Tongue (tissue), 2 donors: Measurements from ENCODE around the gene CNGA3. TPM values are rescaled to one million over a fixed set of nuclear protein-coding genes. Genes with fewer than 3 reads are reported as not detected.

Experiments
- DNase-seq: peaks from one replicate; pipeline ENCODE4 v3.0.0-alpha.2; 2015
- total RNA-seq: library from RNA; depleted of rRNA; stranded (reverse); fragments of >200 nt; gene quantifications from one replicate; pipeline ENCODE4 v1.2.3, GENCODE V29; 2014

Gene CNGA3
- total RNA-seq, 1 donor from 2014 or later: 0.51 TPM

DNA sequence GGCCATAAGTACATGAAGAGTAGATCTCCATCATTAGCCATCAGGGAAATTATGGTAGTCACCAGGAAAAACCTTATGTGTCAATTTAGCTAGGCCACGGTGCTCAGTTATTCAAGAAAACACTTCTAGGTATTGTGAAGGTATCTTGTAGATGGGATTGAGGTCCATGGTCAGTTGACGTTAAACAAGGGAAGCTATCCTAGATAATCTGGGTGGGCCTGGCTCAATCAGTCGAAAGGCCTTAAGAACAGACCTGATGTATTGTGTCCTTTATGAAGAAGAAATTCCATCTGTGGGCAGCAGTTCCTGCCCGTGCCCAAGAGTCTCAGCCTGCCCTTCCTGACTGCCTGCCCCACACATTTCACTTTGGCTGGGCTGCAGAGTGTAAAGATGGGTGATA is 16.7 kb upstream of the CNGA3 start:
- no peak for DNase-seq

DNA sequence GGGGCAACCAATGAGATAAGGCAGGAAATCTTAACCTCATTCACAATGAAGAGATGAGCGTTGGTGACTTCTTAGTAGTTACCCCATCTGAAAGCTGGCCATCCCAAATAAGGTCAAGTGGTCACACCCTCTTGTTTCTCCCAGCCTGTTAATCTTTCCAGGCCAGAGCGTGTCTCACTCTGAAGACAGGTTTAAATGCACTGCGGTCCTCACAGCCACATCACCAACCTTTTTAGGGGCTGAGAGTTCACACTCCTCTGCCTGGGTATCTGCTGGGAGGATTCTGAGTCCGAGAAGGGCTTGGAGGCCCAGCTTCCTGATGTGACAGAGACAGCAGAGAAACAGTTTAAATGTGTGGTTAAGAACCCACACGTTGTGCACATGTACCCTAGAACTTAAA is 13.3 kb upstream of the CNGA3 start:
- DNase-seq: no peak

DNA sequence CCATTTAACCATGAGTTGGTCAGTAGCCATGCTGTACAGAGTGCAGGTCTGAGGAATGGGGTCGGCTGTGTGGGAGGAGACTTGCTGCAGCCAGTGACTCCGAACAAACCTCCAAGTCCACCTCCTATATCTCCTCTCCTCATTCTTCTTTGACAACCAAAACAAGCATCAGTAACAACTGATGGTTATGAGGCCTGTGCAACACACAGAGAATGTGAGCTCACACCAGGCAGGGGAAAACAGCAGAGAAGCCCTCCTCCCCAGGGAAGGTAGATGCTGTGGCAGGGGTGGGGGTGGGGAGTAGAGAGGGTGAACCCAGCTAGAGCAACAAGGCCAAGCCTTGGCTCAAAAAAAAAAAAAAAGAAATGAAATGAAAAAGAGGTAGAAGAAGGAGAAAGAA is 12.3 kb upstream of the CNGA3 start:
- DNase-seq: no peak

DNA sequence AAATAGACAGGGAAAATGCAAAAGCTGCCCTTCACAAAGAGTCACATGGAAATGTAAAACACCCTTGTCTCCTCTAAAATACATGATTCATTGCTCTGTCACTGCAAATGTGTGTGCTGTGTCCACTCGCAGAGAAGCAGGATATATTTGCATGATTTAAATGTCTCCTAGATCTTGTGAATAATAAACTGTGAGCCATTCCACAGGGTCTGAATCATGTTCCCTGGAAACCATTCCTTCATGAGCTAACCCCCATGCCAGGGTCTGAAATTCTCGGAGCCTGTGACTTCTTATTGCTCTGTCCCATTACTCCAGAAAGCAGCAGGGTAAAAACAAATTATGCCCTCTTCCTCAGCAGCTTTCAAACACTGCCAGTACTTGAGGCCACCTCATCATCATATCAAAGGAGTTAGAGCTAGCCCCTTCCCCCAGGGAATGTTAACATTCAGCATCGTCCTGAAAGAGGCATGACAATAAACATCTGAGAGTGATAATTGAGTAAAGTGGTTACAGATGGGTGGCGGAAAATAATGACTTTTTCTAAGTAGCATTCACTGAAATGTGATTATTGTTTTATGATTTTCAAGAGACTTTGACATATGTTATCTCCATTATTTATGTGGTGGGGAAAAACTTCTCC is 11.7 kb upstream of the CNGA3 start:
- DNase-seq: peak; percentile 6

DNA sequence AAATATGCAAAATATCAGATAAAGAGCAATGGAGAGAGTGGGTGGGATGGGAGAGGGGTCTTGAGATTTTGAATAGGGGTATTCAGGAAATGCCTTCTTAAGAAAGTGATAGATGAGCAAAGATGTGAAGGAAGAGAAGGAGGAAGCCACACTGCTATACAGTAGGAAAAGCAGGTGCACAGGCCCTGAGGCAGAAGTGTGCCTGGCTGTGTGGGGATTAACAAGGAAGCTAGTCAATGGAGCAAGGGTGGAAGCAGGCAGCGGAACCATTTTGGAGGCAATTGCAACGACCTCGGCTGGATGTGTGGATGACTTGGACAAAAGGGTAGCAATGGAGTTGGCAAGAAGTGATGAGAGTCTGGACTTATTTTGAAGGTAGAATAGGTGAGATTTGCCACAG is 11.0 kb upstream of the CNGA3 start:
- no peak for DNase-seq

DNA sequence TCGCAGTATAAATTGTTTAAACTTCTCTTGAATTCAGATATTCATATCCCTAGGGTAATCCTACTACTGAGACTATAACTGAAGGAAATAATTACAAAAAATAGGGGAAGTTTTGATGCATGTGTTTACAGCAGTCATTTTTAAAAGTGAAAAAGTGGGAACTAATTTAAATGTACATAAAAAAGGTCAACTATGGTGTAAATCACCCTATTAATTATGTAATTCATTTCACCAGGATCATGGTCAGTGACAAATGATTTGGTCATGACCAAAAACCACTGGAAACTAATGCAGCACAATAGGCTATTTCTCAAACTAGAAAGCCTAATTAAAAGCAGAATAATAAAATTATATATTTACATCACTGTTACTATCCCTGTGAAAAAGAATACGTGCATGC is 5.0 kb upstream of the CNGA3 start:
- no peak for DNase-seq

DNA sequence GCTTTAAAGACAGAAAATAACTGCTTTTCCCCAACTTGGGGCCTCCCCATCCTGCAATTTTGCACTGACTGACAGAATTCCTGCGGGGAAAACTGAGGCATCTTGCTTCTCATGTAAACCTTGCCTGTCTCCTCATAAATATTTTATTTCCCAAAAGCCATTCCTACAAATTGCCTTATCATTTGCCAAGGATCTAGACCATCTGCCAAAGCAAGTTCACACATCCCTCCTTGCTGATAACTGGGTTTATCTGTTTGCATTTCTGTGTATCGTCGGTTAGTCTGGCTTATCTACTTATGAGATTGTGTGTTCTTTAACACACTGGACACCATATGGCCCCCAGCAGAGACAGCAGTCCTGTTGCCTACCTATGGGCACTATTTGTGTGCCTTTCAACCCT is 3.0 kb upstream of the CNGA3 start:
- DNase-seq: no peak

DNA sequence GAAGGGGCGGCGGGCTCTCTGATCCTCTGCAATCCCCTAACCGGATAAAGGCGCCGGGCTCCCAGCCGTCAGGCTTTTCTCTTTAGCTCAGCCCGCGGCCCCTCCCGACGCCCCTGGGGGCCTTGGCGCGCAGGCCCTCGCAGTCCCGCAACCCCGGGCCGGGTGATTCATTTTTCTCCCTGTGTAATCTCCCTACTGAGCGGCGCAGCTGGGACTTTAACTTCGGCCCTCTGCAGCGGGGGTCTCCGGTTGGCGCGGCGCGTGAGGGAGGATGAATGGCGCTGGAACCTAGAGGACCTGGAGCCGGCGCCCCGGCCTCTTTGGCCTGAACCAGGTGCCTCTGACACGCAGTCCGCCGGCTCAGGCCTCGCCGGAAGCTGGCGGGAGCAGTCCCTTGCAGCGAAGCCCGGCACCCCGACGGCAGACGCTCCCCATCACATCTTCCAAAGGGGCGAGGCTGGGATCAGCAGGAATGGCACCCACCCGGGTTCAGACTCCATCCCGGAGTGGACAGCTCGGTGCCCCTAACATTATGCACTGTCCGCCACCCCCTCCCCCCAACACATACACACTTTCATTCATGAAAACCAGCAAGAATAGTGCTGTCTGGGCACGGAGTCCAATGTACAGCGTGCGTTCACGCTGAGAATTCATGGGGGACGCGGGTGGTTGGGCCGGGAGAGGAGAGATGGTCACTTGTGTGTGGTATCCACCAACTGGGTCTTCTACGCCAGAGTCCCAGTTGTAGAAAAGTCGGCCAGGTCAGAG is 1.2 kb downstream of the CNGA3 start:
- no peak for DNase-seq

DNA sequence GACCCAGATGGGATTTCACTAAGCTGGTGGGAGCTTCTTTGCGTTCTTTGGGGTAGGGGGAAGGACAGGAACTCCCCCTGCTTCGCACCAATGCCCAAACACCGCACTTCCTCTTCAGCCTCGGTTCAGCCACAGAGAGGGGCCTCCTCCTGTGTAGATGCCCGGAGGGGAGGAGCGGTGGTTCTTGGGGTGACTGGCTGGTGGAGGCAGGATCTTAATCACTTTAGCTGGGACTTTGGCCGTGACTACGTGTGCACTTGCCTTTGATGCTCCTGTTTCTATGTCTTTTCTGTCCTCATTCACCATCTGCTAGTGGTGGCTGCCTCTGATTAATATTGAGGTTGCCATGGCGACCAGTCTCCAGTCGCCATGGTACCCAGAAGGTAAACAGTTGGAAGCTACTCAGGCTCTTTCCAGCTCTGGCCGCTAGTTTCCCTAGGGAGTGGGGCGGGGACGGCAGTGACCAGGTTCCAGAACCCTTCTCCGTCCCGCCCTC is 1.9 kb downstream of the CNGA3 start:
- peak; percentile 10 for DNase-seq

DNA sequence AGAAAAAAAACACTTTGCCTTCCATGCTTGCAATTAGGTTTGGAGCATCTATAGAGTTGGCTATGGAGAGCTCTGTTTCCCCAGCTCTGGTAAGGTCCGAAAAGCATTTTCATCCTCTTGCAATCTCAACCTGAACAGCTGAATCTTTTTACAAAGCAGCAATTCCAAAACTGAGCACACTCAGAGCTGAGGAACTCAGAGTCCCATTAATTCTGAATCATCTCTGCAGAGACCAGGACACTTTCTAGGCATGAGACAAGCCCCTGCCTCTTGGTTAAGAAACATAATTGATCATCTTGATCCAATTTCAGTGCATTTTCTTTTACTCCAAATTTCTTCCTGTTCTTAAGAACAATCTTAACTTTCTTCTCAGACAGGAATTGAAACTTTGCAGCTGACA is 4.2 kb downstream of the CNGA3 start:
- DNase-seq: no peak

DNA sequence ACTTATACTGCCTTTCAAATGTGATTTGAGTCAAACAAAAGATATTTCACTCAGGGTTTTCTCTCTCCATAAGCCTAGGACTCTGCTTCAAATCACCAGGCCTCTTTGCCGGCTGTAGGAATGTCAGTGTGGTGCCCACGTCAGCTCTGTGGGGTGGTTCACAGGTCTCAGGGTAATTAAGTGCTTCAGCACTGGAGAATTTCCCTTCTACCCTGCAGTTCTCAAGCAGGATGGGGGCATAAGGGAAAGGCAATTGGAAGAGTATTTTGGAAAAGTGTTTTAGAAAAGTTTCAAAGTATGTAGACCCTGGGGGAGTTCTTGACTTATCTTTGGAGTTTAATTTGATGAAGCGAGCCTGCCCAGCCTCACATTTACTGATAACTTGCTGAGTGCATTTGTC is 9.6 kb downstream of the CNGA3 start:
- no peak for DNase-seq

DNA sequence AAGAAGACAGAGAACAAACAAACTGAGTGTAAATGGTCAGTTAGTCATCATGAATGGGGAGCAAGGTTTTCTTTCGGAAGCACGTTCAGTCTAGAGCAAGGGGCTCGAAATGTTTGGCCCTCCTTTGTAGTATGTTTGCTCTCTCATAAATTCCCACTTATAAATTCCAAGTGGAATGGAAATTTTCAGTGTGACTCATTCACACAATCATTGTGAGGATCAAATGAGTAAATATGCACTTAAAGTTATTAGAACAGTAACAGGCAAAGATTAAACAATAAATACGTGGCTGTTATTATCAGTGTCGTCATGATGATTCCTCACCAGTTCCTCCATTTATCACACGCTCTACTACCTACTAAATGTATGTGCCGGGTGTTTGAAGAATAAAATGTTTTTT is 10.5 kb downstream of the CNGA3 start:
- DNase-seq: no peak

DNA sequence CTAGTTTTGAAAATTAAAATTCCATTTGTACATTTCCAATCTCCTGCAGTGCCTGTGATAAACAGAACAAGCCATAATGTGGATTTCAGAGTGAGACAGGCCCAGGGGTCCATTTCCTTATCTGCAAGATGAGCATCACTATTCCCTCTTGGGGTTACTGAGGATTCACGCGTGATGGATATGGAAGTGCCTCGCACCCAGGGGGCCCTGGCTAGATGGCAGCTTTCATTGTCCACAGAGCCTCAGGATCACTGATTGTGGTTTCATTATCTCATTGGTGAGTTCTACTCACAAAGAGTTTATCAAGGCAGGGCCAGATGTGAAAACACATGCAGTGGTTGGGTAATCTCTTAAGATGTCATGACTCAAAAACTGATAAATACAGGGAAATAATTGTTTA is 11.6 kb downstream of the CNGA3 start:
- no peak for DNase-seq

DNA sequence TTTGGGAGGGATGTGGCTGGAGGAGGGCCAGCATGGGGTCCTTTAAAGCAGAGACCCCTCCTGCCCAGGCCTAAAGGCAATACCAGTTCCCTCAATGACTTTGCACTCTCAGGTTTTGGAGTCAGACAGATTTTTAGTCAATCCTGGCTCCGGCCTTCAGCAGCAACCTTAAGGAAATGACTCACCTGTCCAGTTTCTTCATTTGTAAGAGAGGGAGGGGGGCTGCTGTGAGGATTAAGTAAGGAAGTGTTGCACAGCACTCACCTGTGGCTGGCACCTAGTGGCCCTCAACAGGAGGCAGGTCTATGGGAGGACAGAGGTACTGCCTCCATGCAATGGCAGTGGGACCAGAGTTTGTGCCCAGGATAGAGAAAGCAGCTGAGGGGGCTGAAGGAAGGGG is 13.7 kb downstream of the CNGA3 start:
- DNase-seq: no peak

DNA sequence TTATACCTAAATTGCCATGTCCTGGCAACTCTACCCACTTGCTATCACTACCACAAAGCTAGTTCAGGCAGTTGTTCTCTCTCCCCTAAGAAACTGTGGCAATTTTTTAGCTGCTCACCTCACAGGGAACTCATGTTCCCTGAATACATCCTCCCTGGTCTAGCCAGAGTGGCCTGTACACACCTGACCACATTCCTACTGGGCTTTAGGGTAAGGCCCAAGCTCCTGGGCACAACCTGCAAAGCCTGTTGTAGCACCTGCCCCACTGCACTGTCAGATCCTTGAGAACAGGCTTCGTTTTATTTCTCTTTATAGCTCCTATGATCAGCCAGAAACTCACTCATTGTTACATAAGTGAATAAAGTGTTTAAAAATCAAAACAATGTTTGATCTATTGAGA is 21.5 kb downstream of the CNGA3 start:
- DNase-seq: no peak

DNA sequence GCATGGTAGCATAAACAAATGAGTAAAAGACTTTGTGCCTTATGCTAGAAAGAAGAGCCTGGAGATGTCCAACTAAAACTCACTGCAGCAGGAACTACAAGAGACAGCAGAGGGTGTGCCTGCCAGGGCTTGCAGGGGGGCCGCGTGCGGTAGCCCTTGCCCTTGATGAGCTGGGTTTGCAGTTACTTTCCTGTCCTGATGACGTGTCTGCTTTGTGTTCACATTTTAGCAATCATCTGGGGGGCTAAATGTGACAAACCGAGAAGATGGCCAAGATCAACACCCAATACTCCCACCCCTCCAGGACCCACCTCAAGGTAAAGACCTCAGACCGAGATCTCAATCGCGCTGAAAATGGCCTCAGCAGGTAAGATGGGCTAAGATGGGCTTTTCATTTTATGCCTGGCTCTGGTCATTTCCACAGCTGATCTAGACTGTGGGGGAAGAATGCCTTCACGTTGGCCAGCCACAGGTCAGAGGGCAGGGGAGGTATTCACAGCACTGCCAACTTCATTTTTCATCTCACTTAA is 23.5 kb downstream of the CNGA3 start:
- no peak for DNase-seq

DNA sequence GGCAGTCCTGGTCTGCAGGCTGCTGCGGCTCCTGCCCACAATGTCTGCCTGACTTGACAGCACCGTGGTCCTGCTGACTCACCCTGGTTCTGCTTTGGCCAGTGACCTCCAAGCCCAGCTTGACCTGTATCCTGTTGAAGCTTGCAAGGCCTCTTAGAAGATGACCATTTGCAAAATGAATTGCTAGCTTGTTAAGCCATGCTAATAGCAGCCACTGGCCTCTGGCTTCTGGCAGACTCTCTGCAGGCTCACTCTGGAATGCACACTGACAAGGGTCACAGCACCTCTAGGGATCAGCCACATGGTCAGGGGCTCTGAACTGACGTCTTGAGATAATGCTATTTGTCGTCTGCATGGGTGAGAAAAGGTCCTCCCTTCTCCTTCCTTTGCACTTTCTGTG is 25.9 kb downstream of the CNGA3 start:
- DNase-seq: no peak

DNA sequence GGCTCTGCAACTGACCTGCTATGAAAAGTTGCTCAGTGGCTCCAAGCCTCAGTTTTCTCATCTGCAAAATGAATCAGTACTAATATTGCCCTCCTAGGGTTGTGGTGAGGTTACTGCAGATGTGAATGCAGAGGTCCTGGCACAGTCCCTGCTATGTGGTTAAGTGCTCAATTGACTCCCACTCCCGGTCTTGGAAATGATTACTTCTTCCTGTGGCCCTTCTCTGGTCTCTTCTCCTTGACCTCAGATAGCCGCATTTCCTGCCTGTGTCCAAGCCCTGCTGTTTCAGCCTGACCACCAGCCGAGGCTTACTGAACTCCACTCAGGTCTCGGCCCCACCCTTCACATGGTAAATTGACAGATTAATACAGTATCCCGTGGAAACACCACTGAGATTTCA is 26.3 kb downstream of the CNGA3 start:
- DNase-seq: no peak

DNA sequence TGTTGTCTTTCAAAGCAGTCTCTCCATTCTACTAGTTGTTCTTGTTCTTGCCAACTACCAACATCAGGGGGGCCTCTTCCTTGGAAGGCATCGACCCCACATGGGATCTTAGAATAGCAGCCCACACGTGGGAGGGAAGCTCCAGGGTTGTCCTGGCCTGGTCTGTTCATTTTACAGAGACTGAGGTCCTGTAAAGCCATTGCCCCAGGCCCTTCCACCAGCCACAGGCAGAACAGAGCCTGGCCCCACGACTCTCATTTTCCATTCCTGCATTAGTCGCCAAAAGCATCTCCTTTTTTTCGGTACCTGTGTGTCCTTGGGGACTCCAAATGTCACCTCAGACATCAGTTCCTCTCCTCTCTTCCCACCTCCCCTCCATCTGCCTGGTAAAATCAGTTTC is 28.0 kb downstream of the CNGA3 start:
- no peak for DNase-seq

DNA sequence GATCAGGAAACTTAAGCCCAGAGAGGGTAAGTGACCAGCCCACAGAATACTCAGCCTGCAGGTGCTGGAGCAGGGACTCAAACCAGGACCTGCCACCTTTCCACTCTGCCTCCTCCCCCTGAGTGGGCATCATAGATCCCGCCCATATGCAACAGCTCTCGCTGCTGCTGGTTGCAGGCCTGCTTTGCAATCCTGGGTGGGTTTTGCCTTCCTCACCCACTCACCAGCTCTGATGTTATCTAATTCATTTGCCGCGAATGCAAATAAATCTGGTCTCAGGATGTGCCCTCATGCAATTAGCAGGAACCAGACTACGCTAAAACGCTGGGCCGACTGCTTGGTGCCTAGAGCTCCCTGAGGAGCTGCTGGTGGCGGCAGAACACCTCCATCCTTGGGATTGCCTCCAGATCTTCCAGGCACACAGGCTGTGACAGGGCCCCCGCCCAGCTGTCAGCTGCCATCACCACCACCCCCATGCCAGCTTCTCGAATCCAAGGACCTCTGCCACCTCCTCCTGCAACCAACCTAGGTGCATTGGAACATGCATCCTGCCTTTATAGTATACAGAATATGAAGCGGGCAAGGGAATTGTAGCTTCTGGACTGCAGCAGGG is 28.8 kb downstream of the CNGA3 start:
- no peak for DNase-seq

DNA sequence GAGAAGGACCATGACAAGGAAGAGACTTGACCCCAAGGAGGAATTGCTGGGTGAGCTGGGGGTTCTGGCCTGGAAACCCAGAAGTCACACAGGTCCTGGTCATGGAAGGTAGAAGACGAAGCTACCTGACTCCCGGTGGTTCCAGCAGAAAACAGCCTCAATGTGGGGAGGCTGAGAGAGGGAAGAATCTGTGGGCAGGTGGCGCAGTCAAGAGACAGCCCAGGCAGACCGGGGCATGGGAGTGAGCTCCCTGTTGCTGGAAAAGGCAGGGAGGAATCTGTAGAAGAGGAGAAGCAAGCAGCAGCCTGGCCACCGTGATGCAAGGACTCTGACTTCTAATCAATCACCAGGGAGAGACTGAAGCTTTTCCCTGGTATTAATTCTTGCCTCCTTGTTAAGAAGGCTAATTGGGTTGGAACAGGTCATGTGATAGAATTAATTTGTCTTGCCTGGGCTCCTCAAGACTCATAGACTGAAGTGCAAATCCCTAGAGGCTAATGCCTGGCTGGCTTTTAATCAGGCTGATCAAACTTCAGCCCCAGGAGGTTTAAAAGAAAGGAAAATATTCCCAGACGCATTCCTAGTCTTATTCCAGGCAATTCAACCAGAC is 30.1 kb downstream of the CNGA3 start:
- DNase-seq: no peak

DNA sequence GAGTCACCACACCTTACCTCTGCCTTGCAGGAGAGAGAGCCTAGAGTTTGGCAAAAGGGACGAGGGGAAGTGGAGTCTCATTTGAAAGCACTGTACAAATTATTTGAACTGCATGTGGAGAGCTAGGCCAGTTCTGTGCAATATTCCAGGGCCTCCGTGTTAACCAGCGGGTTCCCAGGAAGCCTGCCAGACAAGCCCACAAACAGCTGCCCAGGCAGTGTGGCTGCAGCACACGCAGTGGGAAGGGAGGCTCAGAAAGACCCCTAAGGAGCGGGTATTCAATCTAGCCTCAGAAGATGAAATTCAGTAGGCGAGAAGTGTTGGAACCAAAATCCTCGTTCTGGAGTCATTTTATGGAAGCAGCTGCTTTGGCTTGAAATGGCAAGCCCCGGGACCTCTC is 30.7 kb downstream of the CNGA3 start:
- peak; percentile 90 for DNase-seq

DNA sequence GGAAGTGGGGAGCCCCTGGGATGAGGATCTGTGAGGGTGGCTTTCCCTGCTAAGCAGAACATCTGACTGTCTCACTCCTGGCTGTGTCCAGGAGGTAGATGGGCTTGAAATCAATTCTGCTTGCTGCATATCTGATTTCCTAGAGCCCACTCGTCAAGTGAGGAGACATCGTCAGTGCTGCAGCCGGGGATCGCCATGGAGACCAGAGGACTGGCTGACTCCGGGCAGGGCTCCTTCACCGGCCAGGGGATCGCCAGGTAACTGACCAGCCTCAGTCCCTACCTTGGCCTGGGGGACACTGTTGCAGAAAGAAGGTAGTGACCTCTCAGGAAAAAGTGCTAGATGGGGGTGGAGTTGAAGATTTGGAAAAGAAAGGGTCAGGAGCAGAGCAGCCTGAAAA is 31.3 kb downstream of the CNGA3 start:
- peak; percentile 72 for DNase-seq
